GM18507 (cell line): Measurements from ENCODE around the gene IKBKG.
"Not testable (repeated sequence)": the region's sequence is repeated elsewhere in the genome, so short reads cannot be mapped to it uniquely, and the experiment has no call there.

Experiments
- DNase-seq: peaks from one replicate; pipeline ENCODE4 v3.0.0; 2011; ENCODE audit warnings: low read depth; ENCODE audit not compliant: insufficient read length; ENCODE audit errors: extremely low spot score
- FAIRE-seq: peaks from 2 replicates; lab custom pipeline; 2011; peaks lifted over from hg19 to GRCh38; lab: Jason Lieb, UNC

Gene IKBKG

GRCh38 chrX:154599531-154599930 is 52.1 kb downstream of the IKBKG start:
- FAIRE-seq (no peak), DNase-seq (no peak)

DNA sequence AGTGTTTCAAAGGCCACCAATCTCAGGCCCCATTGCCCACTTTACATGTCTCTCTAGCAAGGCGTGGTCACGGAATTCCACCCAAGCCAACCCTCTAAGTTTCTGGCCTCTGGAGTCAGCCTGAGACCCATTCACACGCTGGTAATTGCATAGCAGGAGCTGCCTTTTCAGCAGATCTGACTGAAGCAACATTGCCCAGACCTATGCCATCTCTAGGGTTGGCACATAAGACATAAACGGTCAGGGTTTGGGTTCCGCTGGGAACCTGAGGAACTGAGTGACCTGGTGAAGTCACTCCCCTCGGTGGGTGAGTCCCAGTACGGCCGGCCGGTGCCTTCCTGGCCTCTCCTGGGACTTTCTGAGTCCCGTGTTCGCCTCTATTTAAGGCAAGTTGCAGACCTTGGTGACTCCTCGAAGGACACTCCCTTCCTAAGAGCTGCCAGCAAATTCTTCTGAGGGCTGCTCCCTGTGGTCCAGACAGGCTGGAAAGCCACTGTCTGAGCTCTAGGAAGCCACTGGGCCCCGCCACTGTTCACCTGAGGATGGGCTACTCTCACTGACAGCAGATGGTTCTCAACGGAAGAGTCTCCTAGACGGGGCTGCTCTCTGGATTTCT is 53.4 kb downstream of the IKBKG start:
- no peak for DNase-seq
- no peak for FAIRE-seq

- DNase-seq = no peak
- FAIRE-seq = no peak
Observed at GRCh38 chrX:154602226-154602625, 54.8 kb downstream of the IKBKG start.

- DNase-seq (no peak), FAIRE-seq (no peak)
Observed at GRCh38 chrX:154602766-154603437, 55.5 kb downstream of the IKBKG start.

DNA sequence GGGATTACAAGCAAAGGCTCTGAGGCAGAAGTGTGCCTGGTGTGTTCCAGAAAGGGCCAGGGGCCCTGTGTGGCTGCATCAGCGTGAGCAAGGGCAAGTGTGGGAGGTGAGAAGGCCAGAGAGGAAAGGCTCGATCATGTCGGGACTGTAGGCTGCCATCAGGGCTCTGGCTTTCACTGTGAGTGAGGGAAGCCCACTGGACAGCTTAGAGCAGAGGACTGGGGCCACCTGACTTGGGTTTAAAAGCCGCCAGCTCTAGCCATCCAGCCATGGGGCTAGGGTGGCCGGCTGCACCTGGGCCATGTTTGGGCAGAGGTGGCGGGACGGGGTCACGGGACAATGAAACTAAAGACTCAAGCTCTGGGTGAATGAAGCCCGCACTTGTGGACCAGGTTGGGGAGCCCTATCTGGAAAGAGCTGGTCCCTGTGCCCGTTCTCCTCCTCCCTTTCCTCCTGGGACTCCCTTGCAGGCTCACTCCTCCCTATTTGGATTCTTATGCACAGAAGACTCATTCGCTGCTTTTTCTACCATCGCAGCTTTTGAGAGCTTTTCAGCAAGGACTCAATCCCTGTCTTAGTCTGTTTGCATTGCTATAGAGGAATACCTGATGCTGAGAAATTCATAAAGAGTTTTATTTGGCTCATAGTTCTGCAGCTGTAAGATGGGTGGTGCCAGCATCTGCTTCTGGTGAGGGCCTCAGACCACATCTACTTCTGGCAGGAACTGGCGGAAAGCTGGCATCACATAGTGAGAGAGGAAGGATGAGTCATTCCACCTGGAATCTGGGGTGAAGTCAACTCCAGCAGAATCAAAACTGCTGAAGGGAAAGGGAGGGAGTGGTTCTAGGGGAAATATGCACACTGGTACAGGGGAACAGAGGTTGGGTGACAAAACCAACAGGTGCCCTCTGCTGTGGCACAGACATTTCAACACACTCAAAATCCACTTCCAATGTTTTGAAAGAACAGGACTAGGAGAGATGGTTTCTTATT is 56.3 kb downstream of the IKBKG start:
- no peak for FAIRE-seq
- no peak for DNase-seq

GRCh38 chrX:154605566-154605965 is 58.1 kb downstream of the IKBKG start:
- FAIRE-seq (no peak), DNase-seq (no peak)

DNA sequence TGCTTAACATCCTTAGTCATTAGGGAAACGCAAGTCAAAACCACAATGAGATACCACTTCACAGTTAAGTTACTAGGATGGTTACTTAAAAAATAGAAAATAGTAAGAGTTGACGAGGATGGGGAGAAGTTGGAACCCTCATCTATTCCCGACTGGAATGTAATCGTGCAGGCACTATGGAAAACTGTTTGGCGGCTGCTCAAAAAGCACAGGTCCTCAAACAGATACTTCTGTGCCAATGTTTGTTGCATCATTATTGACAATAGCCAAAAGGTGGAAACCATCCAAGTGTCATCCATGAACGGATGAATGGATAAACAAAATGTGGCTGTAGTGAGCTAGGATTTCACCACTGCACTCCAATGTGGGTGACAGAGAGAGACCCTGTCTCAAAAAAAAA is 60.0 kb downstream of the IKBKG start:
- DNase-seq (no peak), FAIRE-seq (no peak)

GRCh38 chrX:154607976-154608375 is 60.6 kb downstream of the IKBKG start:
- DNase-seq, FAIRE-seq: not testable (repeated sequence)

DNA sequence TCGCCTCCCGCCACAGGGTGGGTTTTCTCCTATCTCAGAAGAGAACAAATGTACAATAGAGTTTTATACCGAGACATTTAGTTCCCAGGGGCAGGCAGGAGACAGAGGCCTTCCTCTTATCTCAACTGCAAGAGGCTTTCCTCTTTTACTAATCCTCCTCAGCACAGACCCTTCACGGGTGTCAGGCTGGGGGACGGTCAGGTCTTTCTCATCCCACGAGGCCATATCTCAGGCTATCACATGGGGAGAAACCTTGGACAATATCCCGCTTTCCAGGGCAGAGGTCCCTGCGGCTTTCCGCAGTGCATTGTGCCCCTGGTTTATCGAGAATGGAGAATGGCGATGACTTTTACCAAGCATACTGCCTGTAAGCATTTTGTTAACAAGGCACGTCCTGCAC is 61.4 kb downstream of the IKBKG start:
- not testable (repeated sequence) for FAIRE-seq

DNA sequence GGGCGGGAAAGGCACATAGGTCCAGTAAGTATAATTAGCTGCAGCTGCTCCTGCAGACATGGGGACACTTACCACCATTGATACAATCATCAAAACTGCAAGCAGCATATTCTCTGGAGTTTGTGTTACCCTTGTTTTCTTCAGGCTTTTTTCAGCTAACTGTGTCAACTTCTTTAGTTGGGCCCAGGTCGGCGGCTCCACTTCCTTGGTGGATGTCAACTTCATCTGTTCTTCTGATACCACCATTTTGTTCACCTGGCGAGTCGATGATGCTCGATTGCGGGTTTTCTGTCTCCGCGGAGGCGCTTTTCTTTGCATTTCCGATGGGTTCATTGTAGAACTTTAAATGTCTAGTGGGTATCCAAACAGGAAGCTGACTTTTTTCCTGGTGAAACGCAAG is 63.7 kb downstream of the IKBKG start:
- not testable (repeated sequence) for FAIRE-seq, DNase-seq

More for the DNA sequence above, 61.4 kb downstream of the IKBKG start:
- DNase-seq = not testable (repeated sequence)

DNA sequence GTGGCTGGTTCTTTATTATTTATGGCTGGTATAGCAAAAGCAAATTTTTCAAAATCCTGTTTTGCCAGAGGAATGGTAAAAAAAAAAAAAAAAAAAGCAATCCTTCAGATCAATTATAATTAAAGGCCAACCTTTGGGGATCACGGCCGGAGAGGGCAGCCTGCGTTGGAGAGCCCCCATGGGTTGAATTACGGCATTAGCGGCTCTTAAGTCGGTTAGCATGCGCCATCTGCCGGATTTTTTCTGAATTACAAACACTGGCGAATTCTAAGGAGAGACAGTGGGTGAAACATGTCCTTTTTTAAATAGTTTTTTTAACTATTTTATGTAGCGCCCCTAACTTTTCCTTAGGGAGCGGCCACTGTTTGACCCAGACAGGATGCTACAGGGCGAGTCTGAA is 66.2 kb downstream of the IKBKG start:
- not testable (repeated sequence) for DNase-seq, FAIRE-seq
